GM19395 (cell line): ENCODE data around the gene DENND2D.
A peak's percentile ranks its signal among the peaks of the same experiment; 100 is the strongest.

Experiments used
- ATAC-seq: cut with Tn5 transposase; IDR thresholded peaks from one replicate; pipeline ENCODE4 v1.9.1; 2021; ENCODE audit warnings: mild to moderate bottlenecking, moderate library complexity; ENCODE audit not compliant: unreplicated experiment

The DENND2D gene

DNA sequence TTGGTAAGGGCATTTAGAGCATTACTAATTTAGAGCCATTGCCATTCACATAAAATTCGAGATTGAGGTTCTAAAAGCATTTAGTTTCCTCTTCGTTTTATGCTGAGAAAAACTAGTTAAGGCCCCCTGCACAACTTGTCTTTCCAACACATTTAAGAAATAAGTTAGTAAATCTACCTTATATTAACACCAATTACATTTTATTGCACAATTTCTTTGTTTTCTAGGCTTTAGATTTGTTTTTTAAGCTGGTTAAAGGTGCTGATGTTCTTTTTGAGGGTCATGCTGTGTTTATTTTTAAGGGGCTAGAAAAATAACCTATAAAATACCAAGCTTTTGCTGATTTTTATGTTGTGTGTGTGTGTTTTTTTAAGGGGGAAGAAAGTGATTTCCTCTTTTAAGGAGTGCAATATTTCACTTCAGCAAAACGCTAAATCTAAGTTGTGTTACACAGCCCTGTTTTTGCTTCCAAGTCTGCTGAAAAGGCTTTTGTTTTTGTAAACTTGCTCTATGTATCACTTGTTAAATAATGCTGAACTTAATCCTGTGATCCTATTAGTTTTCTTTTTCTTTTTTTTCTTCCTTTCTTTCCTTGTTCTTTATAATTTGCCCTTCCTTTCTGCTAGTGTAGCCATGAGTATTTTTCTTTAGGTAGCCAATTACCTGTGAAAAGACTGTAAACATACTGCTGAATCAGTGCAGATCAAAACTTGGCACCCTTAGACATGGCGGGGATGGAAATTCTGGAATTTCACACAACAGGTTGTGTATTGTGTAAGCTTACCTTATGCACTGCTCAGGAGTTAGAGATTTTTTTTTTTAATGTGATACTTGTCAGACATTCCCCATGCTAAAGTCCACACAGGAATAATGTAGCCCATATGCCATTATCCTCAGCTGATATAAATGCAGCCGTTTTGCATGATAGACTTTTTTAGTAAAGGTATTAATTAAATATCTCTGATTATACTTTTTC, 58.9 kb downstream of the DENND2D start:
- ATAC-seq = no peak

DNA sequence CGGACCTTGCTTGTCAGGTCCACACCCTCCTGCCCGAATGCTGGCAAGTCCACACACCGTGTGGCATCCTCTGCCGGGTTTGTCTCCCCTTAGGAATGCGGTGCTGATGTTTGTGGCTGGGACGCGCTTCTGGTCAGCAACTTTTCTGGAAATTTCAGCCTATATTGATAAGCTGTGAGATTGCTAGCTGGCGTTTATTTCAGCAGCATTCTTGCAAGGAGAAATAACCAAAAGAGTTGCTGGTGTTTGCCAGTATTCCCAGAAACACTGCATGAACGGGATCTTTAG, 59.8 kb downstream of the DENND2D start:
- ATAC-seq = no peak

DNA sequence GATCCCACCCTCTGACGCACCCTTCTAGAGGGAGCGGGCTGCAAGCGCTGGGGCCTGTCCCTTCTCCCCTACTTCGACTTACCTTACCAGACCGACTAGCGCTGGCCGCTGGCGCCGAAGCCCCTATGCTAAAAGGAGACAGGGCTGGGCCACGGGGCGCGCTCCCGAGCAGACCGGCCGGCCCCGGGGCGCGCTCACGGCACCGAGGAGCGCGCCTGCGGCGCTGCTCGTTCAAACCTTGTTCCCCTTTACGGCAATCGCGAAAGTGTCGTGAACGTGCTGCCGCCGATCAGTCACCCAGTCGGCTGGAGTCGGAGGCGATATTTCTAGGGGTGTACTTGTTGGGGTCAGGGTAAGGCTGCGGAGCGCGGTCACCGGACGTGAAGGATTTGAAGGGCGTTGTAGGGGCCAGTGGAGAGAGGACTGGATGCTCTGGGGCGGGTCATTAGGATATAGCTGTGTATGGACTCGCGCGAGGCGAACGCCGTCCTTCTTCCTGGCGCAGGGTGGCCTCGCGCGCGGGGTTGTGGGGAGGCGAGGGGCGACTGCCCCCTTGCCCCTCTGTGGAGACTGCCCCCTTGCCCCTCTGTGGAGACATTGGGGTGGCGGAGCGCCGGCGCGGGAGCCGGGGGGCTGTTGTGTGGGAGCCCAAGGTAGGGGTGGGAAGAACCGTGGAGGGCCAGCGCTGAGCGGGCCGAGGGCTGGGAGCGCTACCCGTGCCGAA, 60.3 kb downstream of the DENND2D start, which contains the start of the genes CEPT1 and DRAM2:
Gene CEPT1 (plus strand): TSS at position 268 of the 724 bp plus-strand sequence. CDS start 7,492 bp downstream, outside the sequence.
Gene DRAM2 (minus strand): TSS at position 138 of the 724 bp plus-strand sequence. CDS start 8,539 bp downstream, outside the sequence.
- peak; percentile 71 for ATAC-seq

DNA sequence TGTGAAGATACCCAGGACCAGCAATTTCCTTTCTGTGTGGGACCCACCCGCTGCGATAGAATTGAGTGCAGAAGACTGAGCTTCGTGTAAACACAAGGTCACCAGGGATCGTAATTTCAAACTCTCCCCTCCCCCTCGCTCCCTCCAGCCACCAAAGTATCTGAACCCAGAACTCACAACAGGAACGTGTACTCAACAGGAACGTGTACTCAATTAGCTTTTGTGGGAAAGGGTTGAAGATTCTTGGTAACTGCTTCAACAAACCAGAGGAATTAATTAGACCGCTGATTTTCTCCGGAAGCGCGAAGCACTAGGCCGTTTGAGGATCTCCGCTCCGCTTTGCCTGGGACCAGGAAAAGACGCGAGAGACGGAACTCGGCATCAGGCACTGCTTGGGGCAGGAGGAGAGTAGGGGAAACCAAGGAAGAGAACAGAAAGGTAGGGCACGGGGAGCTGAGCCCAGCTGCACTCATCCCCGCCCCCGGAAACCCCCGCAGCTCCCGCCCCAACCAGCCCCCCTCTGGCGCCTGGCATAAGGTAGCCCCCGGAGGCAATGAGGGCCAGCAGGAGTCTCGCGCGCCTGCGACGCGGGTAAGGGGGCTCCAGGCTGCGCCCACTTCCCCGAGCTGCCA, 61.0 kb downstream of the DENND2D start:
- peak; percentile 47 for ATAC-seq
